Measurements from ENCODE around the gene CENPM.

DNA sequence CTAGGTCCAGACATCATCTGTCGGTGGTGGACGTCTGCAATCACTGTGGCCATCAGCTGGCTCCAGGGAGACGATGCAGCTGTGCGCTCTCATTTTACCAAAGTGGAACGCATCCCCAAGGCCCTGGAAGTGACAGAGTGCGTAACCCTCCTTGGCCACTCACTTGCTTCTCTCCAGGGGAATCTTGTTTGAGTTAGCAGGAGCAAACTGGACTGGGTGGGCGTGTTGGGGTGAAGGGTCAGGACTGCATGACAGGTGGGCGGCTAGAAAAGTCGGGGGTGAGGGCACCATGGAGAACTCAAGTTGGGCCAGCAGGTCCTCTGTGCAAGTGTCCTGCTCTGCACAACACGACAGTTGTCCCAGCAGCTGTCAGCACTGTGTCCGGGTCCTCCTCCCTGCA lies 48.3 kb downstream of the CENPM start:
- TF ChIP-seq, protein P1, sequence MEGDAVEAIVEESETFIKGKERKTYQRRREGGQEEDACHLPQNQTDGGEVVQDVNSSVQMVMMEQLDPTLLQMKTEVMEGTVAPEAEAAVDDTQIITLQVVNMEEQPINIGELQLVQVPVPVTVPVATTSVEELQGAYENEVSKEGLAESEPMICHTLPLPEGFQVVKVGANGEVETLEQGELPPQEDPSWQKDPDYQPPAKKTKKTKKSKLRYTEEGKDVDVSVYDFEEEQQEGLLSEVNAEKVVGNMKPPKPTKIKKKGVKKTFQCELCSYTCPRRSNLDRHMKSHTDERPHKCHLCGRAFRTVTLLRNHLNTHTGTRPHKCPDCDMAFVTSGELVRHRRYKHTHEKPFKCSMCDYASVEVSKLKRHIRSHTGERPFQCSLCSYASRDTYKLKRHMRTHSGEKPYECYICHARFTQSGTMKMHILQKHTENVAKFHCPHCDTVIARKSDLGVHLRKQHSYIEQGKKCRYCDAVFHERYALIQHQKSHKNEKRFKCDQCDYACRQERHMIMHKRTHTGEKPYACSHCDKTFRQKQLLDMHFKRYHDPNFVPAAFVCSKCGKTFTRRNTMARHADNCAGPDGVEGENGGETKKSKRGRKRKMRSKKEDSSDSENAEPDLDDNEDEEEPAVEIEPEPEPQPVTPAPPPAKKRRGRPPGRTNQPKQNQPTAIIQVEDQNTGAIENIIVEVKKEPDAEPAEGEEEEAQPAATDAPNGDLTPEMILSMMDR (conservative IDR thresholded peaks at IDR 0.05; ENCODE audit: low read depth in 2 of 2) = no peak
- TF ChIP-seq, protein P2, sequence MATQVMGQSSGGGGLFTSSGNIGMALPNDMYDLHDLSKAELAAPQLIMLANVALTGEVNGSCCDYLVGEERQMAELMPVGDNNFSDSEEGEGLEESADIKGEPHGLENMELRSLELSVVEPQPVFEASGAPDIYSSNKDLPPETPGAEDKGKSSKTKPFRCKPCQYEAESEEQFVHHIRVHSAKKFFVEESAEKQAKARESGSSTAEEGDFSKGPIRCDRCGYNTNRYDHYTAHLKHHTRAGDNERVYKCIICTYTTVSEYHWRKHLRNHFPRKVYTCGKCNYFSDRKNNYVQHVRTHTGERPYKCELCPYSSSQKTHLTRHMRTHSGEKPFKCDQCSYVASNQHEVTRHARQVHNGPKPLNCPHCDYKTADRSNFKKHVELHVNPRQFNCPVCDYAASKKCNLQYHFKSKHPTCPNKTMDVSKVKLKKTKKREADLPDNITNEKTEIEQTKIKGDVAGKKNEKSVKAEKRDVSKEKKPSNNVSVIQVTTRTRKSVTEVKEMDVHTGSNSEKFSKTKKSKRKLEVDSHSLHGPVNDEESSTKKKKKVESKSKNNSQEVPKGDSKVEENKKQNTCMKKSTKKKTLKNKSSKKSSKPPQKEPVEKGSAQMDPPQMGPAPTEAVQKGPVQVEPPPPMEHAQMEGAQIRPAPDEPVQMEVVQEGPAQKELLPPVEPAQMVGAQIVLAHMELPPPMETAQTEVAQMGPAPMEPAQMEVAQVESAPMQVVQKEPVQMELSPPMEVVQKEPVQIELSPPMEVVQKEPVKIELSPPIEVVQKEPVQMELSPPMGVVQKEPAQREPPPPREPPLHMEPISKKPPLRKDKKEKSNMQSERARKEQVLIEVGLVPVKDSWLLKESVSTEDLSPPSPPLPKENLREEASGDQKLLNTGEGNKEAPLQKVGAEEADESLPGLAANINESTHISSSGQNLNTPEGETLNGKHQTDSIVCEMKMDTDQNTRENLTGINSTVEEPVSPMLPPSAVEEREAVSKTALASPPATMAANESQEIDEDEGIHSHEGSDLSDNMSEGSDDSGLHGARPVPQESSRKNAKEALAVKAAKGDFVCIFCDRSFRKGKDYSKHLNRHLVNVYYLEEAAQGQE (IDR thresholded peaks at IDR 0.05; ENCODE audit: unreplicated experiment) = no peak
- no peak for TF ChIP-seq EZH2 (IDR thresholded peaks at IDR 0.05; ENCODE audit: low read depth, unreplicated experiment)
- no peak for TF ChIP-seq POLR2AphosphoS5 (IDR thresholded peaks at IDR 0.05; ENCODE audit: low read depth)
- TF ChIP-seq ZNF114 (CRISPR knock-in tag; IDR thresholded peaks at IDR 0.05) = no peak
- no peak for TF ChIP-seq JUNB (IDR thresholded peaks at IDR 0.05; ENCODE audit: unreplicated experiment)
- TF ChIP-seq ETS1 (IDR thresholded peaks at IDR 0.05) = no peak

Data from GM23338 (cell line).